OCI-LY3 (cell line): Measurements from ENCODE around the gene TTC12.

Source experiments
- H2AFZ ChIP-seq: fragments of 200-600, 300-600 bp; shearing (Covaris generic); 2 replicates; pipeline ENCODE4 v1.6.0; 2014; ENCODE audit warnings: antibody characterized with exemption, low read depth, low read length
- H3K27ac ChIP-seq: fragments of 200-600, 300-600 bp; sonication (generic); 2 replicates; pipeline ENCODE4 v1.5.1; 2014; ENCODE audit warnings: mild to moderate bottlenecking, low read length, moderate library complexity, mixed read lengths
- H3K27me3 ChIP-seq: fragments of 200-600, 300-600 bp; sonication (generic); 2 replicates; pipeline ENCODE4 v1.6.1; 2014; ENCODE audit warnings: low read depth, low read length, mixed read lengths
- H3K36me3 ChIP-seq: fragments of 200-600, 300-600 bp; sonication (generic); replicated peaks from 2 replicates; pipeline ENCODE3; 2014; ENCODE audit warnings: low read depth, low read length, mixed read lengths
- H3K4me1 ChIP-seq: fragments of 300-600, 200-600 bp; sonication (generic); 2 replicates; pipeline ENCODE4 v1.6.1; 2014; ENCODE audit warnings: low read length, mixed read lengths
- H3K4me2 ChIP-seq: fragments of 200-600, 300-600 bp; sonication (generic); 2 replicates; pipeline ENCODE4 v1.6.1; 2014; ENCODE audit warnings: low read length, mixed read lengths
- H3K4me3 ChIP-seq: fragments of 300-600, 200-600 bp; sonication (generic); 2 replicates; pipeline ENCODE4 v1.5.1; 2014; ENCODE audit warnings: antibody characterized with exemption, mild to moderate bottlenecking, low read length, moderate library complexity
- H3K79me2 ChIP-seq: fragments of 300-600, 200-600 bp; shearing (Covaris generic); 2 replicates; pipeline ENCODE4 v1.6.1; 2014; ENCODE audit warnings: mild to moderate bottlenecking, low read length, mixed read lengths
- H3K9ac ChIP-seq: fragments of 300-600, 200-600 bp; shearing (Covaris generic); 2 replicates; pipeline ENCODE4 v1.6.0; 2014; ENCODE audit warnings: mild to moderate bottlenecking, low read length, moderate library complexity
- H3K9me3 ChIP-seq: fragments of 200-600, 300-600 bp; shearing (Covaris generic); 2 replicates; pipeline ENCODE4 v1.6.1; 2014; ENCODE audit warnings: low read length, mixed read lengths; ENCODE audit not compliant: insufficient read depth
- H4K20me1 ChIP-seq: fragments of 200-600, 300-600 bp; sonication (generic); 2 replicates; pipeline ENCODE4 v1.6.1; 2016; ENCODE audit warnings: low read length, mixed read lengths; ENCODE audit not compliant: insufficient read depth
- CTCF ChIP-seq: fragments of 200-600, 300-600 bp; sonication (generic); IDR thresholded peaks from 2 replicates; pipeline ENCODE4 v1.5.1; 2014; ENCODE audit warnings: antibody characterized with exemption, low read length, low read depth
- EZH2phosphoT487 ChIP-seq: fragments of 200-600 bp; shearing (Covaris generic); IDR thresholded peaks from 2 replicates; pipeline ENCODE4 v1.6.1; 2018; ENCODE audit warnings: antibody characterized with exemption, mixed run types, low read depth

The TTC12 gene

GRCh38 chr11:113370634-113371033 lies 56.3 kb downstream of the TTC12 start:
- no peak overlapping the region for H3K4me2 ChIP-seq
- no peak overlapping the region for H3K9ac ChIP-seq
- no peaks in the 10 kb centered on the region for H3K27me3 ChIP-seq
- no peaks in the 10 kb centered on the region for H4K20me1 ChIP-seq
- H3K9me3 ChIP-seq: no peaks in the 10 kb centered on the region
- H3K4me1 ChIP-seq: no peaks in the 10 kb centered on the region
- H3K79me2 ChIP-seq: no peaks in the 10 kb centered on the region
- no peak overlapping the region for H3K27ac ChIP-seq
- no peak overlapping the region for H2AFZ ChIP-seq
- H3K4me3 ChIP-seq: no peak overlapping the region
- H3K36me3 ChIP-seq: no peaks in the 10 kb centered on the region
- TF ChIP-seq CTCF (no peak), EZH2phosphoT487 (no peak)

DNA sequence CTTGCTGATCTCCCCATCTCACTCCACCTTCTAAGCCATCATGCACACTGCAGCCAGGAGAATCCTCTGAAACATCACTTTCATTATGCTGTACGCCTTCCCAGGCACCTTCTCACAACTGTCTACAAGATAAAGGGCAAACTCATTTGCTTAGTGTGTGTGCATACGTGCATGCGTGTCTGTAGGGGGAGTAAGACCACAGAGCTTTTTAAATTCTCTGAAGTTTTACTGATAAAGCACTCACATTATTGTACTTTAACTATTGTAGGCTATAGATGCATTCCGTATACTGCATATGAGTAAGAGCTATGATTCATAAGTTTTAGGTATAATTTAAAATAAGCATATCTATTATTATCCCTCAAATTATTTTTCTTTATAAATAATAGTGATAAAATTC lies 57.9 kb downstream of the TTC12 start:
- no peak for TF ChIP-seq CTCF
- no peak for TF ChIP-seq EZH2phosphoT487
- H3K4me3 ChIP-seq: no peak overlapping the region
- H3K27me3 ChIP-seq: no peaks in the 10 kb centered on the region; the same call in 1 of the 2 replicates
- H3K9me3 ChIP-seq: no peaks in the 10 kb centered on the region
- no peaks in the 10 kb centered on the region for H4K20me1 ChIP-seq
- no peak overlapping the region for H2AFZ ChIP-seq
- no peak overlapping the region for H3K9ac ChIP-seq
- H3K36me3 ChIP-seq: no peaks in the 10 kb centered on the region
- H3K4me2 ChIP-seq: no peak overlapping the region
- H3K79me2 ChIP-seq: no peaks in the 10 kb centered on the region
- no peak overlapping the region for H3K27ac ChIP-seq
- H3K4me1 ChIP-seq: no peaks in the 10 kb centered on the region

DNA sequence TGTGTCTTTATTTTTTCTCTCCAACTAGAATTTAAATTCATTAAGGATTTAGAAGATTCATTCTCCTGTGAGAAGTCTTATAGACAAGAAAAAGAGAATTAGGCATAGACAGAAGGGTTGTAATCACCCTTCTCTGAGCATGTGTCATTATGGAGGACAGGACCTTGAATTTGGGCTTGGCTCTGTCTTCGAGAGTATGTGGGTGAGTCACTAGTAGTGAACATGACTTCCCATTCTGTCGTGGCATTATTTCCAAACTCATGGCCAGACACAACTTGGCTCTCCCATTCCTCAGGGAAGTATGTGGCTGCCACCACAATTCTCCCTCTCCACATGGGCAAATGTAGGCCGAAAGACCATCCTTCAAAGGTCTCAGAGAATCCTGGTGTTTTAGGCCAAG lies 58.9 kb downstream of the TTC12 start:
- no peaks in the 10 kb centered on the region for H4K20me1 ChIP-seq
- no peaks in the 10 kb centered on the region; the same call in 1 of the 2 replicates for H3K27me3 ChIP-seq
- H3K4me3 ChIP-seq: no peak overlapping the region
- no peak overlapping the region for H3K4me2 ChIP-seq
- no peak overlapping the region for H3K27ac ChIP-seq
- no peaks in the 10 kb centered on the region for H3K79me2 ChIP-seq
- no peaks in the 10 kb centered on the region for H3K9me3 ChIP-seq
- TF ChIP-seq CTCF: no peak
- TF ChIP-seq EZH2phosphoT487: no peak
- H2AFZ ChIP-seq: no peak overlapping the region
- H3K4me1 ChIP-seq: no peaks in the 10 kb centered on the region
- H3K9ac ChIP-seq: no peak overlapping the region
- no peaks in the 10 kb centered on the region for H3K36me3 ChIP-seq

GRCh38 chr11:113373981-113374560 lies 59.7 kb downstream of the TTC12 start:
- no peak overlapping the region for H3K4me2 ChIP-seq
- H3K9ac ChIP-seq: no peak overlapping the region
- H3K27ac ChIP-seq: no peak overlapping the region
- H3K9me3 ChIP-seq: no peaks in the 10 kb centered on the region
- H2AFZ ChIP-seq: no peak overlapping the region
- no peaks in the 10 kb centered on the region for H3K4me1 ChIP-seq
- H3K27me3 ChIP-seq: no peaks in the 10 kb centered on the region; the same call in 1 of the 2 replicates
- H3K79me2 ChIP-seq: no peaks in the 10 kb centered on the region
- H4K20me1 ChIP-seq: no peaks in the 10 kb centered on the region
- H3K4me3 ChIP-seq: no peak overlapping the region
- no peaks in the 10 kb centered on the region for H3K36me3 ChIP-seq
- no peak for TF ChIP-seq CTCF
- no peak for TF ChIP-seq EZH2phosphoT487
